ENCODE measurements around the gene ACER2. TPM values are rescaled to one million over a fixed set of nuclear protein-coding genes. Genes with fewer than 3 reads are reported as not detected.

The ACER2 gene
- total RNA-seq, 4 donors from 2014 or later = 1.8 to 4.1 (median 2.6) TPM

DNA sequence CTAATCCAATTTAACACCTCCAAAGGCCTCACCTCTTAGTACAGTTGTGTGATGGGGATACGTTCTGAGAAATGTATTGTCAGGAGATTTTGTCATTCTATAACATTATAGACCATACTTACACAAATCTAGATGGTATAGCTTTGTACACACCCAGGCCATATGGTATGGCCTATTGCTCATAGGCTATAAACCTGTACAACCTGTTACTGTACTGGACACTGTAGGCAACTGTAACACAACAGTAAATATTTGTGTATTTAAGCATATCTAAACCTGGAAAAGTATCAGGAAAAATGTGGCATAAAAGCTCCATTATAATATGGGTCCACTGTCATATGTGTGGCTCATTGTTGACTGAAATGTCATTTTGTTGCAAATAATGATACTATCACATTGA is 12.1 kb downstream of the ACER2 start:
- peaks cover 0 to 16% (median 7%) of the 10 kb centered on the region in 4 donors for H3K36me3 ChIP-seq
- TF ChIP-seq, protein P1, sequence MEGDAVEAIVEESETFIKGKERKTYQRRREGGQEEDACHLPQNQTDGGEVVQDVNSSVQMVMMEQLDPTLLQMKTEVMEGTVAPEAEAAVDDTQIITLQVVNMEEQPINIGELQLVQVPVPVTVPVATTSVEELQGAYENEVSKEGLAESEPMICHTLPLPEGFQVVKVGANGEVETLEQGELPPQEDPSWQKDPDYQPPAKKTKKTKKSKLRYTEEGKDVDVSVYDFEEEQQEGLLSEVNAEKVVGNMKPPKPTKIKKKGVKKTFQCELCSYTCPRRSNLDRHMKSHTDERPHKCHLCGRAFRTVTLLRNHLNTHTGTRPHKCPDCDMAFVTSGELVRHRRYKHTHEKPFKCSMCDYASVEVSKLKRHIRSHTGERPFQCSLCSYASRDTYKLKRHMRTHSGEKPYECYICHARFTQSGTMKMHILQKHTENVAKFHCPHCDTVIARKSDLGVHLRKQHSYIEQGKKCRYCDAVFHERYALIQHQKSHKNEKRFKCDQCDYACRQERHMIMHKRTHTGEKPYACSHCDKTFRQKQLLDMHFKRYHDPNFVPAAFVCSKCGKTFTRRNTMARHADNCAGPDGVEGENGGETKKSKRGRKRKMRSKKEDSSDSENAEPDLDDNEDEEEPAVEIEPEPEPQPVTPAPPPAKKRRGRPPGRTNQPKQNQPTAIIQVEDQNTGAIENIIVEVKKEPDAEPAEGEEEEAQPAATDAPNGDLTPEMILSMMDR (IDR thresholded peaks at IDR 0.05) = no peak
- TF ChIP-seq EP300 (IDR thresholded peaks at IDR 0.05) = no peak
- H3K27me3 ChIP-seq = no peaks in the 10 kb centered on the region
- no peaks in the 10 kb centered on the region for H3K9me3 ChIP-seq
- no peak overlapping the region for H3K4me3 ChIP-seq
- no peak overlapping the region for H3K27ac ChIP-seq (replicated peaks in 1 of 4)
- WGBS = 75% methylated on average over 1 of the region's 1 CpG
- peaks cover 0 to 7% (median 0%) of the 10 kb centered on the region in 4 donors for H3K4me1 ChIP-seq
- no peak for DNase-seq (ENCODE audit: extremely low spot score)
- intact Hi-C loops (cut with DNase I) = no loop called here

DNA sequence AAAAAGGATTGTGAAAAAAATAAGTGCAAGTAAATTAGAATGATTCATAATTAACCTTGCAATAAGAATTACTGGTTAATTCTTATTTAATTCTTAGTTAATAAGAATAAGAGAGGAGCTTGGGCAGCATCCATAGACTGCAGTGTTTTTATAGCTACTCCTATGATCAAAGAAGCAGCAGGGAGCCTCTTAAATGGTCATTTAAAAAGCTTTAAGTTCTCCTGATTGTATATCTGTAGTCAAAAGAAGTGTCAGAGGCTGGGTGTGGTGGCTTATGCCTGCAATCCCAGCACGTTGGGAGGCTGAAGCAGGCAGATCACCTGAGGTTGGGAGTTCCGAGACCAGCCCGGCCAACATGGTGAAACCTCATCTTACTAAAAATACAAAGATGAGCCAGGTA is 14.4 kb downstream of the ACER2 start:
- intact Hi-C loops (cut with DNase I) = no loop called here
- DNase-seq (ENCODE audit: extremely low spot score) = no peak
- Histone ChIP-seq H3K27me3 (no peaks in the 10 kb centered on the region), H3K27ac (replicated peaks in 1 of 4) (no peak overlapping the region), H3K9me3 (no peaks in the 10 kb centered on the region), H3K4me1 (peaks cover 0 to 7% (median 0%) of the 10 kb centered on the region in 4 donors), H3K36me3 (peaks cover 0 to 25% (median 11%) of the 10 kb centered on the region in 4 donors), H3K4me3 (no peak overlapping the region)
- TF ChIP-seq, protein P1 (IDR thresholded peaks at IDR 0.05) = no peak
- no peak for TF ChIP-seq POLR2A (IDR thresholded peaks at IDR 0.05; ENCODE audit: low read depth)
- WGBS = 96% methylated on average over 3 of the region's 3 CpGs

DNA sequence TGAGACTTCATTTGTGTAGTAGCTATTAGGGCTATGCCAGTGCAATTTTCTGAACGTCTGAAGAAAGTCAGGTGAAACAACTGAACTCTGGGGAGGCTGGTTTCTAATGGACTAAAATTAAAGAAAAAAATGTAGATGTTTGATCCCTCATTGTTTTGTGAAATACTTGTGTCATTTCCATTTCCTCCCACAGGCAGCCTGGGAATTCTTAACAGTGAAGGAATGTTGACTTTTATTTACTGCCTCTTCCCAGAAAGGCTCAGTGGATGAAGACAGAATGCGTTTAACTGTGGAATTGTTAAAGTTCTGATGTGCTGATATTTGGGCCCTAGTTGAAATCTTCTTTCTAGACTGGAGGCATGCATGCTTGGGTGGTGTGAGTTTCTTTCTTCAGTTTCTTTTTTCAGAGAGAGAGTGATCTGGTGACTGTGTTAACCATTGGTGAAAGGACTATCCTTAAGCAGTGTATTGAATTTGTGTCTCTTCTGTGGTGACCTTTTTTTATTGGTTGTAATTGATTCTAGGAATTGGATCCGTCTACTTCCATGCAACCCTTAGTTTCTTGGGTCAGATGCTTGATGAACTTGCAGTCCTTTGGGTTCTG is 15.5 kb downstream of the ACER2 start:
- no peak for DNase-seq (ENCODE audit: extremely low spot score)
- no peak overlapping the region for H3K4me3 ChIP-seq
- H3K27me3 ChIP-seq = no peaks in the 10 kb centered on the region
- H3K27ac ChIP-seq (replicated peaks in 1 of 4) = no peak overlapping the region
- intact Hi-C loops (cut with DNase I) = no loop called here
- no peaks in the 10 kb centered on the region for H3K9me3 ChIP-seq
- peaks cover 0 to 7% (median 0%) of the 10 kb centered on the region in 4 donors for H3K4me1 ChIP-seq
- peaks cover 0 to 25% (median 13%) of the 10 kb centered on the region in 4 donors for H3K36me3 ChIP-seq
- 54% methylated on average over 3 of the region's 3 CpGs for WGBS
- no peak for TF ChIP-seq POLR2AphosphoS5 (IDR thresholded peaks at IDR 0.05)
- TF ChIP-seq, protein P1 (IDR thresholded peaks at IDR 0.05) = no peak
- no peak for TF ChIP-seq POLR2A (IDR thresholded peaks at IDR 0.05; ENCODE audit: low read depth)
- TF ChIP-seq EP300 (IDR thresholded peaks at IDR 0.05) = no peak

DNA sequence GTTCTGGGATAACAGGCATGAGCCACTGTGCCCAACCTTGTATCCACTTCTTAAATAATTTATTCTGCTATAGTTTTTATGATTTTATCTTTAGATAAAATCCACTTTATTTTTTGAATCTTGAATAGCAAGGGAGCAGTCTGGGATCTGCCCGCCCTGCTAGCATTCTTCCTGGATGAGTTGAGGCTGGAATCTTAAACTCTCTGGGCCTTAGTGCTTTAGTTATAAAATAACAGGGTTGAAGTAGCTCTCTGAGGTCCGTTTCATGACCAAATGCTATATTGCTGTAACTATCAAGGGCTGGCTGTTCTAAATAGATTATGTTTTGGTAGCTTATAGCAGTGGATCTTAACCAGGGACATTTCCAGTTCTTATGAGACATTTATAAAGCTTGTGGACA is 20.8 kb downstream of the ACER2 start:
- intact Hi-C loops (cut with DNase I) = no loop called here
- Histone ChIP-seq H3K36me3 (peaks cover 0 to 24% (median 11%) of the 10 kb centered on the region in 4 donors), H3K4me3 (no peak overlapping the region), H3K27me3 (no peaks in the 10 kb centered on the region), H3K27ac (replicated peaks in 1 of 4) (no peak overlapping the region), H3K9me3 (no peaks in the 10 kb centered on the region), H3K4me1 (peaks cover 18 to 22% (median 19%) of the 10 kb centered on the region in 4 donors)
- WGBS = 88% methylated on average over 2 of the region's 2 CpGs
- TF ChIP-seq POLR2A (IDR thresholded peaks at IDR 0.05; ENCODE audit: low read depth) (no peak), EP300 (IDR thresholded peaks at IDR 0.05) (no peak), POLR2AphosphoS5 (IDR thresholded peaks at IDR 0.05) (no peak)
- TF ChIP-seq, protein P1 (IDR thresholded peaks at IDR 0.05) = no peak
- no peak for DNase-seq (ENCODE audit: extremely low spot score)

Data from esophagus muscularis mucosa (tissue), 4 donors.